T-helper 2 cell treated with Interferon-gamma antibody and Interleukin-4, amounts not matched to agents 100 ng/mL and 5 ng/mL, for 36 hours (primary cell): ENCODE data around the gene WDR82. TPM values are rescaled to one million over a fixed set of nuclear protein-coding genes. Genes with fewer than 3 reads are reported as not detected.

Experiments used
- intact Hi-C: fragments of 100-400 bp; cut with micrococcal nuclease; formaldehyde crosslinking; loops from one replicate; pipeline ENCODE4 v1.15.1; 2023
- total RNA-seq: library from RNA; stranded (reverse); gene quantifications from 2 replicates; pipeline ENCODE4 v1.2.3, GENCODE V29; 2022

Gene WDR82, protein sequence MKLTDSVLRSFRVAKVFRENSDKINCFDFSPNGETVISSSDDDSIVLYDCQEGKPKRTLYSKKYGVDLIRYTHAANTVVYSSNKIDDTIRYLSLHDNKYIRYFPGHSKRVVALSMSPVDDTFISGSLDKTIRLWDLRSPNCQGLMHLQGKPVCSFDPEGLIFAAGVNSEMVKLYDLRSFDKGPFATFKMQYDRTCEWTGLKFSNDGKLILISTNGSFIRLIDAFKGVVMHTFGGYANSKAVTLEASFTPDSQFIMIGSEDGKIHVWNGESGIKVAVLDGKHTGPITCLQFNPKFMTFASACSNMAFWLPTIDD
- 127 and 129 TPM in 2 replicates for total RNA-seq

DNA sequence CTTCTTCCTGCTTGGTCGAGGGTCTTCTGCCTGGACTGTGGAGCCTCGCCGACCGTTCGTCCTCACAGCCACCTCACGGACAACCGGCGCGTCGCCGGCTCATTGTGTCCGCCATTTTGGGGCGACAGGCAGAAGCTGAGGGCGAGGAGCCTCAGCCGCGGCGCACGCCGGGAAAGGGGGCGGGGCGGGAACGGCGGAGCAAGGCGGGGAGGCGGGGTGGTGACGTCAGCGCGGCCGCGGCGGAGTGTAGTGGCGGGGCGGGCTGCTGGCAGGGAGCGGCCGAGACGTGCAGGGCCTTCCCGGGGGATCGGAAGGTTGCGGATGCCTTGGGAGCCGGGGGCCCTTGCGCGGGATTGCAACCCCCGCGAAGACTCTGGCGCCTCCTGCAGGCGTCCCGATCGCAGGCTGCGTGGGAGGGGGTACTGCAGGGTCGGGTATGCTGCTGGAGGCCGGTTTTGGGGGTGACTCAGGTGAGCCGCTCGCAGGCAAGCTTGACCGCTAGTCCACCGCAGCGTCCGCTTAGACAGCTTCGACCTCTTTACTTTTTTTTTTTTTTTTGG, at the start of gene WDR82:
WDR82 (minus strand) TSS at position 140 of the 560 bp plus-strand sequence. CDS start 288 bp downstream, outside the sequence.
- intact Hi-C loops, result loop anchor here (1.0 to 10.0 kb wide), 6 partner anchors 10 to 256 kb away; partner anchors contain the start of genes DUSP7, NT5DC2, POC1A and TWF2

DNA sequence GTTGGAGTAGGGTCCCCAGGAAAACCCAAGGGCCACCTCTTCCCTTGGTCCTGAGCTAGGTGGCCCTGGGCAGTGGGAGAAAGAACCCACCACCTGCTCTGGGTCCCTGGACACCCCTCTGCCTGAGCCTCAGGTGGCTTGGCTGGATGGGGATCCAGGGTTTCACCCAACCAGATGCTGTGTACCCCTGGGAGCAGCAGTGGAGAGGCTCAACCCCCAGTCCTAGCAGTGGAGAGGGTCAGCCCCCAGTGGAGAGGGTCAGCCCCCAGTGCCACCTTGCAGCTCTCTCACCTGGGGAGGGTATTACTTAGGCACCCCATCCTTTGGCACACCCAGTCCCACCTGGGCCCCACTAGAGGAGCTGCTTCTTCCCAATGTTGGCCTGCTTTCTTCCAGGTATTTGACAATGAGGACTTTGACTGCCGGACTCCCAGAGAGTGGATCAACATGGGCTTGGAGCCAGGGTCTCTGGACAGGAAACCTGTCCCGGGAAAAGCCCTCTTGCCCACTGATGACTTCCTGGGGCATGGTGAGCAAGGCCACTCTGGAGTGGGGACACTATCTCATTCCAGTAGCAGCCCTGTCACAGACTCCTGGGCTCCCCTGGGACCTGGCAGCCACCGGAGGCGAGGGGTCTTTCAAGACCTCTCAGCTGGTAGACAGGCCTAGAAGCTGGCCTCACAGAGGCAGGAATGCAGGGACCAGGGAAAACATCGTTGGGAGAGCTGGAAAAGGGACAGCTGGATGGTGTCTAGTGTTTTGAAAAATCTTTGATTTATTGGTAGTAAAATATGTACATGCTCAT, 49.2 kb upstream of the WDR82 start:
- intact Hi-C loops, result no loop called here

DNA sequence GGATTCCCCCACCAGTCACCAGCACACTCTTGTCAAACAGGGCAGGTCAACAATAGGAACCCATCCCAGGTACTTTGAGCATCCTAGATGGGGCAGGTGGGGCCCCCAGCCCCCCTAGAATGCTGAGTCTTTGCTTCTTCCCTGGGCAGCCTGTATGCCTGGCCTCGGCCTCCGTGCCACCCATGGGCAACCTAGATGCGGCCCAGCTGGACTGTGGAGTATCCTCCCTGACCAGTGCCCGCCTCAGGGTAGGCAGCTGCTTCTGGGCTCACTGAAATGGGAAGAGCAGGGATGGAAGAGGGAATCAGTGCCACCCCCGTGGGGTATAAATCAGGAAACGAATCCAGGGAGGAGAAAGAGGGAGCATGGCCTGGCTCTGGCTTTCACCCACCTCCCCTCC, 48.5 kb upstream of the WDR82 start:
- intact Hi-C loops, result no loop called here

DNA sequence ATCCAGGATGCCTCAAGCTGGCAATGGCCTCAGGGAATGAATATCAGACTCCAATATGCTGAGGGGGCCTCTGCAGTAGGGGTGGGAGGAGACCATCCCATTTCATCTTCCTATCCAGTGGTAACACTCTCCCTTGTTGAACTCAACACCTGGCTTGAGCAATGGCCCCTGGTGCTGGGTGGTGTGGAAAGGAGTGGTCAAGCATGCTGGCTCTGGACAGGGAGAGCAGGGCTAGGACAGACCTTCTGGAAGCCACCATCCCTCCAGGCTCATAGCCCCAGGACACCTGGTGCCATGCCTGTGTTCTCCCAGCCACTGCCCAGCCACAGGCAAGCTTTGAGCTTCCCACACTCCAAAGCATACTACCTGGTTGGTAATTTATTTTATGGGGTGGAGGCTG, 47.2 kb upstream of the WDR82 start:
- intact Hi-C loops, result no loop called here

DNA sequence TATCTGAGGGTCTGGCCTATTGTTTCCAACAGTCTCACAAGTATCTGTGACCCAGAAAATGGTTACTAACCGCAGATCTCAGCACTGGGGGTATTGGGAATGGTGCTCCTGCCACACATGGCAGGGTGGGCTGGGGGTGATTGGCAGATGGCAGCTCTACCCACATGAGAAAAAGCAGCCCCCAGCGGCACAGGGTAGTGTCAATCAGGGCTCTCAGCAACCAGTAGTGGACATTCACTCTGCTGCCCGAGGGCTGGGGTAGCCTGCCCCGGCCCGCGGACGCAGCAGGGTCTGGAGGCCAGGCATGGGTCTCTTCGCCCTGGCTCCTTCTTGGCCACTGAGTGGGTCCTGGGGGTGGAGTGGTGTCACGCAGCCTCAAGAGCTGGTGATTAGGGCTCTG, 46.2 kb upstream of the WDR82 start:
- intact Hi-C loops, result no loop called here

DNA sequence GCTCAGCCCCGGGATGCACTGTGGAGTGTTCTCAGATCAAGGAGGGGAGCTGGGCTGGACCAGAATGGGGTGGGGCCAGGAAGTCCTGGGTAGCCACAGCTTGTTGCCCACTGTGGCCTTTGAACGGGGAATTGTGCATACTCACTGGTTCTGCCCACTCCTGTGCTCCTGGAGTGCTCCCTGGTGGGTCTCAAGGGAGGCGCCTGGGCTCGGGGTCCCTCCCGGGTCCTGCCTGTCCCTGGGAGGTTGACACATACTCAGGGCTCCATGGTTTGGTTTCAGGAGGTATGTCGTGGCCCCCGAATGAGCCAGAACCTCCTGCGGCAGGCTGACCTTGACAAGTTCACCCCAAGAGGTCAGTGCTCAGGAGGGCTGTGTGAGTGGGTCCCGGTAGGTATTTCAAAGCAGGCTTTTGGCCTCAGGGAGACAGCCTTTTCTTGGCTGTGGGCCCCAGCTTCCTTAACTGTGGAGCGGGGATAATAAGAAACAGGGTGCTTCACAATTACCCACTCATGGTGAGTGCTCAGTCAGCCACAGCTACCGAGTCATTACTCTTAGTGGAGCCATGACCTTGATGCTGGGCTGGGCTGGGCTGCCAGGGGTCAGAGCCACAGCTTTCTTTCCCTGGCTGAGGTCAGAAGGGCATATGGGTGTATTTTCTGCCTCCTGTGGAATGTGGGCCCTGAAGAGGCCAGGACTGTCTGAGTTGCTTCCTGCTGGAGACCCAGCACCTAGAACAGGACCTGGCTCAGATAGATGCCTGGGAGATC, 45.3 kb upstream of the WDR82 start:
- intact Hi-C loops, result no loop called here

DNA sequence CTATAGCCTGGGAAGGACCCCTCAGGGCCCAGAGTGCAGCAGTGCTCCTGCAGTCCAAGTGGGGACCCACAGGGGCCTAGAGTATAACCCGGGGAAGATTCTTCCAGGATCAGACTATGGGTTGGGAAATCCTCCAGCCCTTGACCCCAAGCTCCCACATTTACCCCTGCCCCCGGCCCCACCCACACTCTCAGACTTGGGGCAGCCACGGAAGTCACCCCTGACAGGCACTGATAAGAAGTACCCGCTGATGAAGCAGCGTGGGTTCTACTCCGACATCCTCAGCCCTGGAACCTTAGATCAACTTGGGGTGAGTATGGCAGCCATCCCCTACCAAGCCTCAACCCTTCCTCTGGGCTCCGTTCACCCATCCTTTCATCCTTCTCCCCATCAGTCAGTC, 44.0 kb upstream of the WDR82 start:
- intact Hi-C loops, result no loop called here

DNA sequence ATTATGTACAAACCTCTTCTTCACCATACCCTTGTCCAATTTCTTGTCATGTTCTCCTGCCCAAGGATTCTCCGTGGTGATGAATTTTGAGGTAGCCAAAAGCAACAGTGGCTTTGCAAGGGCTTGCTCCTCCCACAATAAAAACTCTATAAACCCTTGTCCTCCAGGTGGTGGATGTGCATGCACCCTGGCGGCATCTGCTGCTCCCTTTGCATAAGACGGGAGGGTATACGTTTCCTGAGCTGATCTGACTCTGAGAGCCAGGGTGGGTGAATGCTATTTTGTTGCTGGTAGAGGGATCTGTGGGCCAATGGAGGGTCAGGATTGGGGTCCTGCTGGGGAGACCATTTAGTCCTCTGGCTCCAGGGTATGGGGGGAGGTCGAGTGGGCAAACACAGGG, 43.0 kb upstream of the WDR82 start:
- intact Hi-C loops, result no loop called here

DNA sequence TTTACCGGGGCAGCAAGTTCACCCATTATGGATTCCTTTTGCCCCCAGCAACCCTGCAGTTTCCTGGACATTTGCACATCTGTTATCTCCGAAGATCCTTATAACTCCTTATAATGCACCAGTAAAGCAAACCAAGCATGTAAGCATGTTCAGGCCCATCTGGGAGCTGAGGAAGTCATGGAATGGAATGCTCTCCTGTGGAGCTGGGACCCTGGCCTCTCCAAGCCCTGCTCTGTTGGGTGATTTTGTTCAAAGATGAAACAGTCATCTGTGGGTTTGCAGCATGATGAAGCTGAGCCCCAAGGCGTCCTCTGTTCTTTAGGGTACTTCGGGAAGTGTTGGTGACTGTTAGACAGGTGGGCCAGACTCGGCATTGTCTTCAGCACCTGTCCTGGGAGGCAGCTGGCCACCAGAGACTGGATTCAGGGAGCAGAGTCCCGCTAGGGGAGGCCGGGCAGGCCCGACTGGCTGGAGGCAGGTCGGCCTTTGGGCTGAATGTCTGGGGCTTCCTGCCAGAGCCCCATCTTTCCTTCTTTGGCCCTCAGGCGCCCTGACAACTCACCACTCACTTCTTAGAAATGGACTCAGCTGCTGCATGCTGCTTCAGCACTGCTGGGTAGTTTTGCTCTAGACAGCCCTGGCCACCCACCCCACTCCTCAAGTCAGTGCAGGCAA, 41.6 kb upstream of the WDR82 start:
- intact Hi-C loops, result no loop called here

DNA sequence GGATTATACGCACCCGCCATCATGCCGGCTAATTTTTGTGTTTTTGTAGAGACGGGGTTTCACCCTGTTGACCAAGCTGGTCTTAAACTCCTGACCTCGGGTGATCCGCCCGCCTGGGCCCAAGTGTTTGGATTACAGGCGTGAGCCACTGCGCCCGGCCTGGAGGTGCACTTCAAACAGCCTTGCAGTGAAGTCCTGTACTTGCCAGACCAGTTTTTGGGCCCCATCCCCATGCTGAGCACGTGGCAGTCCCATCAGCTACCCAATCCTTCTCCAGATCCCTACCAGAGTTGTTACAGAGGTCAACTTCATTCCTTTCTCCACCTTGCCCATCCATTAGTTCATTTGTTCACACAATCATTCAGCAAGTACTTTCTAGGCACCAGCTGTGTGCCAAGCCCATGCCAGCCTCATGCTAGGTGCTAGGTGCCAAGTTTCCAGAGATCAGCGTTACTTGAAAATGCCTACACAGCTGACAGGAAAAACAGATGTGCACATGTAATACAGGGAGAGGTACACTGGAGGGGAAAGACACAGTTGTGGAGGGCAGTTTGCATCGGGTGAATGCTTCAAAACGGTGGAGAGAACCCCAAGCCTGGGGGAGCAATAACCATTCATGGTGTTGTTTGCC, 39.9 kb upstream of the WDR82 start:
- intact Hi-C loops, result no loop called here

DNA sequence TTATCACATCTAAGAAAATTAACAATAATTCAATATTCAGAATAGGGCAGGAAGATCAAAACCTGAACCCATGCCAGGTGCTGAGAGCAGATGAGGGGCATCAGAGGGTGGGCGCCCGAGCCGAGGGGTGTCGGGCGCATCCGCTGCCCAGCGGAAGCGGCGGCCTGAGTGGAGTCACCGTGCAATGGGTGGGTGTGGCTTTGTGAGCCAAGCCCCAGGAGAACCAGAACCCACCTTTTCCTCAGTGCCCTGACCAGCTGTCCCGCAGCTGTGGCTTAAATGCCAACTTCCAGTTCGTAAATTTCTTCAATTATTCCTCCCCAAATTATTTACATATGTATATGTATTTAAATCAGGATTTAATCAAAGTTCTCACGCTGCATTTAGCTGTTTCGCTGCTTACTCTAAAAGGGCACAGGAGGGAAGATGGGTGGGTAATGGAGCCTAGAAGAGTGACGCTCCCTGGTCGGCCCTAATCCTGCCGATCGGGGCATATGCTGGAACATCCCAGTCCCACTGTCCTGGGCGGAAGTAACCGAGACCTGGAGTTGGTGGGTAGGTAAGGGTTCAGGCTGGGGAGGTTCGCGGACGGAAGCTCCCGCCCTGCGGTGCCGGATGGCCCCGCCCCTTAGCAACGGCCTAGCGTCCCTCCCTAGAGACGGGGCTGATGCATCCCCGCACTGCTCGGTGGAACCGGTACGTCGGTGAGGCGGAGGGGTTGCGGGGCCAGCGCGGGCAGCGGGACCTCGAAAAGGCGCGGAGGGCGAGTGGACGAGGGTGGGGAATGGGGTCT, 39.0 kb upstream of the WDR82 start:
- intact Hi-C loops, result no loop called here

DNA sequence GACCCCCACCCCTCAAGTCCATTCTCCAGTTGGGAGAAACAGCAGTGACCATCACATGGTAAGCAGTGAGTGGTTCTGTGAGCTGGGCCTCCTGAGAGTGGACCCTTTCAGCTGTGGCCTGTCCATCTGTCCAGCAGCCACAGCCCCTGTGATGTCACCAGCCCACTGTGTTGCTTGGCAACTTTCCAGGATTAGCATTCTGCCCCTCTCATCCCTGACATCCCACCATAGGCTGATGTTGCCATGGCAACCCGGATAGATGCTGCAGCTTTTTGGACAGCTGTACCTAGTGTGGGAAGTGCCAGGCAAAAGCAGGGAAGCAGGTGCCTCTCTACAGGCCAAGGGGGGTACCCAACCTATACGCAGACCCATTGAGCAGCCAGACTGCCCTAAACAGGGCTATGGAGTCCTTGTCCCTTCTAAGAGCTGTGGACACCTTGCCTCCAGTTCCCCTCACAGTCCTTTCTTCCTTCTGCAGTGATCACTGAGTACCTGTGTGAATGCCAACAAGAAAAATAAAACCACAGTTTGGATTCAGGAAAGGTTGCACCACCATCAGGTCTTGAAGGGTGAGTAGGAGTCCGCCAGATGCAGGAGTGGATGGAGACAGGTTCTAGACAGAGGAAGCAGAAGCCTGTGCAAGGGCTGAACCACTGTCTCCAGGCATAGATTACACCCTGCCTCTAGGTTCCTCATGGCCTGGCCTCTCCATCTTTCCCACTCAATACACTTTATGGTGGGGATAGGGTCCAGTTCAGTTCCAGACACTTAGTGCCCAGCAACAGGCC, 37.7 kb upstream of the WDR82 start, which contains the start of gene DNAH1:
DNAH1 (plus strand) TSS at position 343 of the 788 bp plus-strand sequence. CDS start 6,124 bp downstream, outside the sequence.
- intact Hi-C loops, result no loop called here

DNA sequence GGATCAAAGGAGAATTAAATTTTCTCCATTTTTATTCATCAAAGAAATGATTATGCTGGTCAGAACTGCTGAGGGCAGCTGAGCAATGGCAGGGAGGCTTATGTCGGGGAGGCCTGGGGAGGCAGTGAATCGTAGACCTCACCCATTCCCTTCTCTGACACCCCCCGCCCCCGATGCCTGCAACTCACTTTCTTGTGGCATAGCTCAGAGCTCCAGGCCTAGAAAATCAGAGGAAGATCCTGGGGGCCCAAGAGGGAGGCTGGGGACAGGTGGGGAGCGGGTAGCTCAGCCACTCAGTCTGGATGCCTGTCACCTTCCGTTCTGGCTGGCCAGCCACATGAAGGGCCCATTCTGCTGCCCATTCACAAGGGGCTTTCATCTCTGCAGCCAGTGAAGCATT, 36.6 kb upstream of the WDR82 start:
- intact Hi-C loops, result no loop called here

DNA sequence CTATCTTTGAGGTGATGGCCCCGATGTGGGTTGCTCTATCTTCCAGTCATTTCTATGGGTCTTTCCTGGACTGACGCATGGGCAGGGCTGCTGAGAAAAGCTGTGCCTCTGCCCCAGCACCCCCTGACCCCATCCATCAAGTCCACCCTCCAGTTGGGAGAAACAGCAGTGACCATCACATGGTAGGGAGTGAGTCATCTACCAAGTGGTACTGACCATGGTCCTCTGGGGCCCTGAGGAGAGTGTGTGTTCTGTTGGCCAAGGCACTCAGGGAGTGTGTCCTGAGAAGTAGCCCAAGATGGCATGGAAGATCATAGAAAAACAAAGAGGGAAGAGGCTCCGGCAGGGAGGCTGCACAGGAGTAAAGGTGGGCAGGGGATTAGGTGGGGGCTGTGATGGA, 36.0 kb upstream of the WDR82 start:
- intact Hi-C loops, result no loop called here

DNA sequence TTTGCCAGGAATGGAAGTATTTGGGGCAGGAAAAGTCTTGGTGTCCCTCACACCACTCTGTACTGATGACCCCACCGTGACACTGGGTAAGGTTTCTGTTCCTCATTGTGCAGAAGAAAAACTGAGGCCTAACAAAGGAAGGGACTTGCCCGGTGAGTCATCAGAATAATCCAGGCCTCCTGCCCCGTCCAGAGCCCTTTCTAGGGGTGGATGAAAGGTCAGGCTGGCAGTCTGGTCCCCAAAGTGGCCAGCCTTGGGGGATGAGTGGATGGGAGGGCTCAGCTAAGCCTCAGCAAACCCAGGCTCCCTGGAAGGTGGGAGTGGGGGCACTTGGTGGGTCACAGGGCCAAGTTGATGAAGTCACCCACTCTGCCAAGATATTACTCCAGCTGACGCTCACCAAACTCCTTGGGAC, 35.3 kb upstream of the WDR82 start:
- intact Hi-C loops, result no loop called here

DNA sequence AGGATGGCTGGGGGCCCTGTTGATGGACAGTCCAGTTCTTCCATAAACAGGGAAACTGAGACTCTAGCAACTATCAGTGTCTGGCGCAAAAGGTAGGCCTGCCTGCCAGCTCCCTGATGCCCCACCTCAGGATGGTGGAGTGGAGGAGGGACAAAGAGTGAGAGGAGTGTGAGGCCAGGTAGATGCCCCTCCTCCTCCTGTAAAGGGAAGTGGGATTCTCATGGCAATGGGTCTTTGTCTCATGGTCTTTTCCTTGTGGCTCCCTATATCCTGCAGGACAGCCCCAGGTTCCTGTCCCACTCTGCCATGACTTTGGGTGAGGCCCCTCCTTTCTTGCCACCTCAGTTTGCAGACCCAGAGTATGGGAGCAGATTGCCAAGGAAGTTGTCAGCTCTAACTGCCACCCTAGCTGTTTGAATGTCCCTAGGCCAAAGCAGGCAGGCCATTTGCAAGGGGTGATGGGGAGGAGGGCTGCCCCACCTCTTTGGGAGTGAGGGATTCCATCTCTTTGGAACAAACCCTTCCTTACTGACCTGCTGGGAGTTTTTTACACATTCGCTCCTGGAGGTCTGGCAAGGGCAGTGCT, 34.8 kb upstream of the WDR82 start:
- intact Hi-C loops, result no loop called here

DNA sequence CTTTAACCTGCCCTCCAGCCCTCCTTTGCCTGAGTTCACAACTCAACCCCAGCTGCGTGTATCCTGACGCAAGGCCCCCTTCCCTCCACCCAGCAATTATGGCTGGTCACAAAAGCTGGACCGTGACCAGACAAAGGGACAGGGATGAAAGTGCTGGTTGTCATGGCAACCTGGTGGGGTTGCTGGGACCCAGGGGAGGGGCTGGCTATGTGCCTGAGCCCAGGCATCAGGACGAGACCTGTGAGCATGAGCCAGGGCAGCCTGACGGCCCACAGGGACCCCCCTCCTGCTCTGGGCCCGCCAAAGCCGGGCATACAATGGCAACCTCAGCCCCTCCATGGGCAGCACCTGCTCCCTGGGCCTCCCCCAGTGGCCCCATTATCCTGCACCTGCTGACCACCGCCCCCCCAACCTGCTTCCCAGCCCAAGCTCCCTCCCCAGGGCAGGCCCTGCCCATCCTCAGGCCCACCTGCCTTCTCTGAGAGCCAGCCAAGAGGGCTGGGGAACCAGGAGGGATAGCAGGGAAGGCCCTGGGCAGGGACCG, 33.2 kb upstream of the WDR82 start:
- intact Hi-C loops, result no loop called here
